ENCODE results near the gene NAPEPLD.
"Not testable (repeated sequence)": the region's sequence is repeated elsewhere in the genome, so short reads cannot be mapped to it uniquely, and the experiment has no call there.

DNA sequence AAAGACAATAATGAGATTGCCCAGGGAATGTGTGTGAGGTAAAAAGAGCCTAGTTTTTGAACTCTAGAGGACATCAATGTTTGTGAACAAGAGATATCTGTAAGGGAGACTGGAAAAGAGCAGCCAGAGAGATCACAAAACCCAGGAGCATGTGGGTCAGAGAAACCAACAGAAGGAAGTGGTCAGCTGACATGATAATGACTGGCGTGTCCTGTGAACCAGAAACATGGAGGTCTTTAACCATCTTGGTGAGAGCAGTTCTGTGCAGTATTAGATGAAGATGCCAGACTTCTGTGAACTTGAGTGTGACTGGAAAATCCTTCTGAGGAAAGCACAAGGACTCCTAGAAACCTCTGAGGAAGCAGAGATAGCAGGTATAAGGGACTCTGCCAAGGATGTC lies 10.2 kb upstream of the NAPEPLD start:
- TF ChIP-seq, protein P1, sequence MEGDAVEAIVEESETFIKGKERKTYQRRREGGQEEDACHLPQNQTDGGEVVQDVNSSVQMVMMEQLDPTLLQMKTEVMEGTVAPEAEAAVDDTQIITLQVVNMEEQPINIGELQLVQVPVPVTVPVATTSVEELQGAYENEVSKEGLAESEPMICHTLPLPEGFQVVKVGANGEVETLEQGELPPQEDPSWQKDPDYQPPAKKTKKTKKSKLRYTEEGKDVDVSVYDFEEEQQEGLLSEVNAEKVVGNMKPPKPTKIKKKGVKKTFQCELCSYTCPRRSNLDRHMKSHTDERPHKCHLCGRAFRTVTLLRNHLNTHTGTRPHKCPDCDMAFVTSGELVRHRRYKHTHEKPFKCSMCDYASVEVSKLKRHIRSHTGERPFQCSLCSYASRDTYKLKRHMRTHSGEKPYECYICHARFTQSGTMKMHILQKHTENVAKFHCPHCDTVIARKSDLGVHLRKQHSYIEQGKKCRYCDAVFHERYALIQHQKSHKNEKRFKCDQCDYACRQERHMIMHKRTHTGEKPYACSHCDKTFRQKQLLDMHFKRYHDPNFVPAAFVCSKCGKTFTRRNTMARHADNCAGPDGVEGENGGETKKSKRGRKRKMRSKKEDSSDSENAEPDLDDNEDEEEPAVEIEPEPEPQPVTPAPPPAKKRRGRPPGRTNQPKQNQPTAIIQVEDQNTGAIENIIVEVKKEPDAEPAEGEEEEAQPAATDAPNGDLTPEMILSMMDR (conservative IDR thresholded peaks at IDR 0.05) = not testable (repeated sequence)
- TF ChIP-seq EZH2 (IDR thresholded peaks at IDR 0.05; ENCODE audit: low read depth) = not testable (repeated sequence)

Measured in PC-9 (cell line).